MG63 (cell line): ENCODE measurements around the gene LRMDA. TPM values are rescaled to one million over a fixed set of nuclear protein-coding genes. Genes with fewer than 3 reads are reported as not detected.

Experiments
- DNase-seq: peaks from one replicate; pipeline ENCODE4 v3.0.0-alpha.2; 2020
- H3K27me3 ChIP-seq: fragments of 250-450 bp; sonication (Bioruptor Pico); 2 replicates; pipeline ENCODE4 v1.5.1; 2020; ENCODE audit warnings: mild to moderate bottlenecking, moderate library complexity
- H3K36me3 ChIP-seq: fragments of 250-450 bp; sonication (Bioruptor Pico); 2 replicates; pipeline ENCODE4 v1.5.1; 2020; ENCODE audit warnings: mild to moderate bottlenecking, moderate library complexity
- H3K4me3 ChIP-seq: fragments of 250-450 bp; sonication (Bioruptor Pico); 2 replicates; pipeline ENCODE4 v1.5.1; 2020; ENCODE audit warnings: mild to moderate bottlenecking, moderate library complexity
- H3K9me3 ChIP-seq: fragments of 250-450 bp; sonication (Bioruptor Pico); 2 replicates; pipeline ENCODE4 v1.5.1; 2020; ENCODE audit warnings: mild to moderate bottlenecking, moderate library complexity
- total RNA-seq: library from RNA; depleted of rRNA; stranded (reverse); fragments of >200 nt; shearing (Covaris generic); gene quantifications from 2 replicates; pipeline ENCODE4 v1.2.3, GENCODE V29; 2014; ENCODE audit warnings: low replicate concordance

LRMDA gene
- total RNA-seq, 1 experiment from 2014 or later: 1.3 TPM

DNA sequence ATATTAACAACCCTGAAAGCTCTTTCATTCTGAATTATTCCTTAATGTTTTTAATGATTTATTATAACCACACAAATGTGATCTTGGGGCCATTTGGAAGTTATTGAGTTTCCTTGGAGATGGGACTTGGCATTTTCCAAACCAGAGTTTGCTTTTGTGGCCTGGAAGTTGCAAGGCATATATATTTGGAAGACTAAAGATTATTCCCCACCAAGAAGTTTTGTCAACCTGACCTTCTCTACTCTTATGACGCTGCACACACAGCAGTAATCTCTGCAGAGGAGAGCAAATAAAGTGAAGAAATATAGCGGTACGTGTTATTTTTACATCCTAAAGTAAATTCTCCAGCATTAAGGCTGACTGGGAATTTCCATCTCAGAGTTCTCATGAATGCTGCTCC is 397.0 kb downstream of the LRMDA start:
- Histone ChIP-seq H3K9me3 (no peaks in the 10 kb centered on the region), H3K36me3 (no peaks in the 10 kb centered on the region), H3K27me3 (no peaks in the 10 kb centered on the region; the same call in 1 of the 2 replicates), H3K4me3 (no peak overlapping the region)
- DNase-seq: no peak

DNA sequence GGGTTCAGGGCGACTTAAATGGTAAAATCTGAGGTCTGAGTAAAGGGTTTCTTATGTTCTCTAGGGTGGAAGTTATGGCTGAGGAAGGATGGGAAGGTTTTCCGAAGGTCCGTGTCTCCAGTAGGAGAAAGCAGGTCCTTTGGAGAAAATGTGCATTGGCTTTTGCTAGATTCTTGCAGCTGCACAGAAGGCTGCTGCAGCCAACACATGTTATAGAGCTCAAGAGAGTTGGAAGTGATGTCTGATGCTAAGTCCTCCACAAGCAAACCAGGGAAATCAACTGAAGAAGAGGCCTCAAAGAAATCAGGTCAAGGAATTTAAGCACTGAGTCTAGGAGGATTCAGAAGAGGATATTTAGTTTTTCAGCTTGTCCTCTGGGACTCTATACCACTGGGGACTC is 404.6 kb downstream of the LRMDA start:
- no peaks in the 10 kb centered on the region for H3K36me3 ChIP-seq
- H3K4me3 ChIP-seq: no peak overlapping the region
- no peak for DNase-seq
- no peaks in the 10 kb centered on the region for H3K9me3 ChIP-seq
- H3K27me3 ChIP-seq: no peaks in the 10 kb centered on the region

DNA sequence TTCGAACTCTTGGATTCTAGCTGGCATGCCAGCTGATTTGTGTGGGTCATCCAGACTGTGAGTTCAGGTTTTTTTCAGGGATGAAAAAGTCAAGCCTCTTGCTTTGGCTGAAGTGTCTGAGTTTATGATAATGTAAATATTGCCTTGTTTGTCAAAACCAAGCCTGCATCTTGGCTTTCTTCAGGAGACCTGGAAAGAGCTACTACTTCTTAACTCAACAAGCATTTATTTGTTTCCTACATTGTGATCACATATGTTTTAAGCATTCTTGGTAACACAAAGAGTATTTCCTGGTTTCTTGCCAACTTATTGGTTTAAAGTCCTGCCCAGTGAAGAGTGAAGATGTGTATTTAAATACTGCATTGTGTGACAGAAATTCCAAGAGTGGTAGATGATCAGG is 407.1 kb downstream of the LRMDA start:
- Histone ChIP-seq H3K4me3 (no peak overlapping the region), H3K27me3 (no peaks in the 10 kb centered on the region)
- DNase-seq: no peak

DNA sequence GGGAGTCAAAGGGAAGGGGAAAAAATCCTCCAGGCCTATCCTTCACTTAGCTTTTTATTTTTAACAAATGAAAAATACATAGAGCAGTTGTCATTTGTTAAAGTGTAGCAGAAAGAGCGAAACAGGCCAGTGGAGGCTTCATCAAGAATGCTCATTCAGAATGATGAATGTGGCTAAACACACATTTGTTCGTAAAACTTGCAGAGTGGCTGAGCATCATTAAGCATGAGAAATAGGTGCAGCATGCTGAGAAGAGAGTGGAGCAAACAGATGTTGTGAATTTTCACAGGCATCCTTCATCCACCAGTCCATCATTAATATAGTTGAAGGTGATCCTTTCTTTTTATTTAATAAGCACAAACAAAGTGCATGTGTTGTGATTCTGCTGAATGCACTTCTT is 407.6 kb downstream of the LRMDA start:
- Histone ChIP-seq H3K27me3 (no peaks in the 10 kb centered on the region), H3K9me3 (no peaks in the 10 kb centered on the region), H3K4me3 (no peak overlapping the region), H3K36me3 (no peaks in the 10 kb centered on the region)
- no peak for DNase-seq

More for the DNA sequence above, 407.1 kb downstream of the LRMDA start:
- Histone ChIP-seq H3K9me3 (no peaks in the 10 kb centered on the region), H3K36me3 (no peaks in the 10 kb centered on the region)

DNA sequence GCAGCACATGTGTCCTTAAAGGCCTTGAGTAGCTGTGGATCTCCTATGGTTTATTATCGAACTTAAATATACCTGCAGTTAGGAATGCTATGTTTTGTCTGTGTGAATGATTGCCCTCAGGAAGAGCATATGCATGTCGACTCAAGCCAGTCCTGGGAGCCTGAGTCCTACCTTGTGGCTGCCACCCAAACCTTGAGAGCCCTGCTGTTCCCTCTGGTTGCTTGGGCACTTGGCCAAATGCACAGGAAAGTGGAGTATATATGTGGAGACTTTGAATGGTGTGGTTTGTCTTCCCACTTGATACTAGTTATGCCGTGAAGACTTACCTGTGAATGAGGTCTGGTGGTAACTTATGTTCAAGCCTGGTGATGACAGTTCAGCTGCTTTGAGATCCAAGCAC is 409.8 kb downstream of the LRMDA start:
- no peak overlapping the region for H3K4me3 ChIP-seq
- DNase-seq: no peak
- no peaks in the 10 kb centered on the region for H3K27me3 ChIP-seq
- H3K36me3 ChIP-seq: no peaks in the 10 kb centered on the region
- H3K9me3 ChIP-seq: no peaks in the 10 kb centered on the region

DNA sequence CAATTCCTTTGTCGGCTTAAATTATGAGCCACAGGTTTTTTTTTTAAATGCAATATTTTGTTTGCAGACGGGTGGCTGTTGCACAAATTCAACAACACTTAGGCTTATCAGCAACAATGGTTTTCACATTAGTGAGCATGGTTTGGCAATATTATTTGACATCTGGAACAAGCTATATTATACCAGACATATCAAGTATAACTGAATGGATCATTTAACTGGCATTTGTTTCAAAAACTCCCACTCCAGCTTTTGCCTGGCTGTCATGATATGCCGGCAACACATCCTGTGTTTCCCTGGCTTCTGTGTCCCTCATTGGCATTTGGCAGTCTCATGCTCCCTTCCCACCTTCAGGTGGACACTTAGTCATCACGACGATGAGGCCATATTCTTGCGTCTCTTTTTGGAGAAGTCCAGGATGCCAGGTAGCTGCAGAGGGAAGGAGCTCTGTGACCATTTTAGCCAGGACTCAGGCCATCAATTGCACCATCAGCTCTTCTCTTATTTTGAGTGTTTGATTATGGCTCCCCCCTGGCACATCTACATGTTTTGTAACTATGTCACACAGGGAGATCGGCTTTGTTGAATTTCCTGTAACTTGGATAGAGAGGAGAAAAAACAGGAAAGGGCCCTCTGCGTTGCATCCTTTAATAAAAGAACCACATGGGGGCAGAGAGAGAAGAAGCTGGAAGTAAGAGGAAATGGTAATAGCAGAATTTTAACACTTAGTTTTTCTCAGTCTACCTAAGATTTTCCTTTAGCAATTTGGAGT is 413.9 kb downstream of the LRMDA start:
- no peak for DNase-seq
- Histone ChIP-seq H3K36me3 (no peaks in the 10 kb centered on the region), H3K9me3 (no peaks in the 10 kb centered on the region), H3K4me3 (no peak overlapping the region), H3K27me3 (no peaks in the 10 kb centered on the region)

DNA sequence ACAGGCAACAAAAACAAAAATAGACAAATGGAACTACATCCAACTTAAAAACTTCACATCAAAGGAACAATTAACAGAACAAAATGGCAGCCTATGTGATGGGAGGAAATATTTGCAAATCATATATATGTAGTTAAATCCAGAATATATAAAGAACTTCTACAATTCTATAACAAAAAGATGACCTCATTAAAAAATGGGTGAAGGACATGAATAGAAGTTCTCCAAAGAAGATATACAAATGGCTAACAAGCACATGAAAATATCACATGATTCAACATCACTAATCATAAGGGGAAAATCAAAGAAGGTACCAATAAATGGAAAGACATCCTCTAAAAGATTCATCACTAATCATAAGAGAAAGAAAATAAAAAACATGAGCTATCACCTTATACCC is 416.1 kb downstream of the LRMDA start:
- no peak for DNase-seq
- H3K4me3 ChIP-seq: no peak overlapping the region
- no peaks in the 10 kb centered on the region for H3K9me3 ChIP-seq
- H3K27me3 ChIP-seq: no peaks in the 10 kb centered on the region
- no peaks in the 10 kb centered on the region for H3K36me3 ChIP-seq

DNA sequence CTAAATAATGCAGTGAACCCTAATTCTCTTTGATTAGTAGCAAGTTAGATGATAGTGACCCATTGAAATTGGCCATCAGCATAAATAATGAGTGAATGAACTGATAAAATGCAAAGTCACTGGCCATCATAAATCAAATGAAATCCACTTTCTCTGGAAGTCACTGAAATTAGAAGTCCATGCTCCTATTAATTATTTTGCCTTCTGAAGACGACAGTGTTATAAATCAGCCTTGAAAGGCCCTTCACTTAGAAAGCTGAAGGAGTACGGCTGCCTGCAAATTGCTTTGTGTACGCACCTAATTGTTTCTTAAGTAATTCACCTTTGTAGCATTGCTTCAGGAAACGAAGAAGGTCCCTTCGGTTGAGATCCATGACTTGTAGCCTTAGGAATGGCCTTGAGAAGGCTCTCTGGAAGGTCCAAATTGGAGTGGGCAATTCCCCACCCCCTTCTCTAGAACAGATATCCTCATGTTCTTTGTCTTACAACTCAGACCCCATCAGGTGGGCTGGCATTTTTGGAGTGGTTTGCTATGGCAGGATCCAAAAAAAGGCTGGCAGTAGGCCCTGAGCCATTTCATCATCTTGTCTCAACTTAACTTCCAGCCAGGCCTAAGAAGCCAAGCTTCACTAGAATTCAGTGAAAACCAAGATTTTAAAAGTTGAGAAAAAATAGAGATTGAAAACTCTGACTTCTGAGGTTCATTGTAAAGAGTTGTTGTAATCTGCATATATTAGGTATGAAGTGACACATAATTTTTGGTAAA is 420.3 kb downstream of the LRMDA start:
- Histone ChIP-seq H3K36me3 (no peaks in the 10 kb centered on the region), H3K4me3 (no peak overlapping the region), H3K9me3 (no peaks in the 10 kb centered on the region), H3K27me3 (no peaks in the 10 kb centered on the region)
- no peak for DNase-seq

DNA sequence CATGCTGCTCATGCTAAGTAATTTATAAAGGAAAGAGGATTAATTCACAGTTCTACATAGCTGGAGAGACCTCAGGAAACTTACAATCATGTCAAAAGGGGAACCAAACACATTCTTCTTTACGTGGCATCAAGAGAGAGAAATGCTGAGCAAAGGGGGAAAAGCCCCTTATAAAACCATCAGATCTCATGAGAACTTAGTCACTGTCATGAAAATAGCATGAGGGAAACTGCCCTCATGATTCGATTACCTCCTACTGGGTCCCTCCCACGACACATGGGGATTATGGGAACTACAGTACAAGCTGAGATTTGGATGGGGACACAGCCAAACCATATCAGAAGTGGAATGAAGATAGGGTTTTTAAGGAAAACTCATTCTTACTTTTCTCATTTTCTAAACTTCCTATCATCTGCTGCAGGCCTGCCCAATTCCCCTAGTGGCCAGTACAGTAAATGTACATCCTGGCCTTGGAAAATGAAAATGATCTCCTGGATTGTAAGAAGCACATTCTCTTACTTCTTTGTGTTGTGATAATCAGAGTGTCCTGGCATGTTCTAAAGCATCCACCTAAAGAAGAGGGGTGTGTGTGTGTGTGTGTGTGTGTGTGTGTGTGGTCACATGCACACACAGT is 421.5 kb downstream of the LRMDA start:
- H3K4me3 ChIP-seq: no peak overlapping the region
- no peaks in the 10 kb centered on the region for H3K36me3 ChIP-seq
- H3K27me3 ChIP-seq: no peaks in the 10 kb centered on the region
- DNase-seq: no peak
- H3K9me3 ChIP-seq: no peaks in the 10 kb centered on the region

DNA sequence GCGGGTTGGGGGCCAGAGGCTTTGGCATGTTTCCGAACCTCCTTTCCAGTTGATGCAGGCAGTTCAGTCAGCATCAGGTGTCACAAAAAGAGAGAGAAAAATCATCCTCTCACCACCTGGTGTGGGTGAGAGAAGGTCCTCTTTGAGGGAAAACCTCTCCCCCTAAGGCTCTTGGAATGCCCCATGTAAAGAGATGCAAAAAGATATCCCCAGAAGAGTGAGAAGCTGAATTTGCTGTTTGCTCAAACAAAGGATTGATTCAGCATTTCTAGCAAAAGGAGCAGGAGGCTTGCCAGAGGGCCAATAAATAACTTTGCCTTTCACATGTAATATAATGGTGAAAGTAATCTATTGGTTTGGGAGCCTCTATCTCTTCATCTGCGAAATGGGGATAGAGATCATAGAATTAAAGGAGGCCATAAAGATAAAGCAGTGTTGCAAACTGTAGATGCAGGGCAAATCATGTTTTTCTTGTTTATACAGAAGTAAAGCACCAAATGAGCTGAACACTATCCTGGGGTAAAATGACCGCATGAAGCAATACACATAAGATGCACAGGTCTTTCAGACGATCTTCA is 425.9 kb downstream of the LRMDA start:
- no peak for DNase-seq
- H3K4me3 ChIP-seq: no peak overlapping the region
- H3K36me3 ChIP-seq: no peaks in the 10 kb centered on the region
- no peaks in the 10 kb centered on the region for H3K27me3 ChIP-seq
- no peaks in the 10 kb centered on the region for H3K9me3 ChIP-seq

DNA sequence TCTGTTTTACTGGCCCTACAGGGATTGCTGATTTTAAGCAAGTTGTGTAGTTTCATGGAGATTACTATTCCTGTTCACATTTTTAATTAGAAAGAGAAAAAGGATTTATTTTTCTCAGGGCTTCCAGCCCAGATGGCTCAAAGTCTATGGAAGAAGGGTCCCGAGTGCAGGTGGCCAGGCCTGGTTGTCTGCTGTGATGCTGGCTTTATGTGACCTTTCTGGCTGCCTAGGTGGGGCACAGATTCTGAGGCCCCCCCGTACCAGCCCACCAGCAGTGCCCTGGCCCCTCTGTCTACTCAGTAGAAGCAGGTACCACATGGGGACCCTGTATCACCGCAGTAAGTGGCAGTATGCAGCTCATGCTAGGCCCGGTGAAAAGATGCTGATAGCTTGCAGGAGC is 426.5 kb downstream of the LRMDA start:
- no peak overlapping the region for H3K4me3 ChIP-seq
- H3K27me3 ChIP-seq: no peaks in the 10 kb centered on the region
- no peaks in the 10 kb centered on the region for H3K36me3 ChIP-seq
- no peak for DNase-seq
- no peaks in the 10 kb centered on the region for H3K9me3 ChIP-seq

DNA sequence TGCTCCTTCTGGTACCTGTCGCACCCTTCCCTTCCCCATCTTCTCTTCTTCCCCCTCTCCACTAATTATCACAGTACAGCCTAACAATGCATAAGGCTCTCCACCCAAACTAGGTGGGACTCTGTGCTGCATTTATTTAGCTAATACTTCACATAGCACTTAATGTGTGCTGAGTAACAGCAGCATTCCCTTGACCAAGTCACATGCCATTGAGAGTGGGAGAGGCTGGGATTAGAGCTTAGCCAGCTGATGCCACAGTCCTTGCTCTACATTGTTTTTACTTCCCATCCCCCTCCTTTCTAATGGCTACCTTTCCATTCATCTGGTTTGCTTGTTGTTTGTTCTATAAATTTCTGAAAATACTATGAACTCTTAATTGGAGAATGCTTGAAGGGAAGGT is 426.9 kb downstream of the LRMDA start:
- Histone ChIP-seq H3K36me3 (no peaks in the 10 kb centered on the region), H3K4me3 (no peak overlapping the region), H3K9me3 (no peaks in the 10 kb centered on the region), H3K27me3 (no peaks in the 10 kb centered on the region)
- no peak for DNase-seq

DNA sequence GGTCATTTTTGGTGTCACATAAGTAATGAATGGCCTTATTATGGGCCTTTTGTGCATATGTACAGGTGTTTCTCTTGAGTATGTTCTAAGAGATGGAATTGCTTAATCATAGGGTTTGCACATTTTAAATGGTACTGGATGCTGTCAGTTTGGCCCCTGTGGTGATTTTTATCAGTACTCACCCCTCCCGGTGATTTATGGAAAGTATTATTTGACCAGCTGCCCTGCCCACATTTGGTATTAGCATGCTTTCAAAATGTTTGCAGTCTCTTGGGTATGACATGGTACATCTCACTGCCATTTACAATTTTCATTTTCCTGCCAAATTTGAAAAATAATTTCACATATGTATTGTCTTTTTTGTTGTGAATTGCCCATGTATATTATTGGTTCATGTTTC is 427.7 kb downstream of the LRMDA start:
- no peaks in the 10 kb centered on the region for H3K9me3 ChIP-seq
- H3K36me3 ChIP-seq: no peaks in the 10 kb centered on the region
- H3K27me3 ChIP-seq: no peaks in the 10 kb centered on the region
- DNase-seq: no peak
- H3K4me3 ChIP-seq: no peak overlapping the region

DNA sequence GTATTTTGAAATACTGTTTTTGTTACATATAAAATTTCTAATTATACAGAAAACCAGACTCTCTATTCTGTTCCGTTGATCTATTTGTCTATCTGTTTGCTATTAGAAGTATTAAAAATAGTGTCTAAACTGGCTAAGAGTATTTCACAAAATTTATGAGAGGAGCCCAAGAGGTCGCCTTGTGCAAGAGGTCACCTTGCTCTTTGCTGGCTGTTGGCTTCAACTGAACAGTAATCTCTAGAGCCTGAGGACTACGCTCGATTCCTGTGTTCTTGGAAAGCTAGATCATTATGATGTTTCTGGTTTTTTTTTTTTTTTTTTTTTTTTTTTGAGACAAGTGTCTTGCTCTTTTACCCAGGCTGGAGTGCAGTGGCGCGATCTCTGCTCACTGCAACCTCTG is 428.6 kb downstream of the LRMDA start:
- H3K4me3 ChIP-seq: no peak overlapping the region
- no peaks in the 10 kb centered on the region for H3K36me3 ChIP-seq
- H3K9me3 ChIP-seq: no peaks in the 10 kb centered on the region
- H3K27me3 ChIP-seq: no peaks in the 10 kb centered on the region
- no peak for DNase-seq

DNA sequence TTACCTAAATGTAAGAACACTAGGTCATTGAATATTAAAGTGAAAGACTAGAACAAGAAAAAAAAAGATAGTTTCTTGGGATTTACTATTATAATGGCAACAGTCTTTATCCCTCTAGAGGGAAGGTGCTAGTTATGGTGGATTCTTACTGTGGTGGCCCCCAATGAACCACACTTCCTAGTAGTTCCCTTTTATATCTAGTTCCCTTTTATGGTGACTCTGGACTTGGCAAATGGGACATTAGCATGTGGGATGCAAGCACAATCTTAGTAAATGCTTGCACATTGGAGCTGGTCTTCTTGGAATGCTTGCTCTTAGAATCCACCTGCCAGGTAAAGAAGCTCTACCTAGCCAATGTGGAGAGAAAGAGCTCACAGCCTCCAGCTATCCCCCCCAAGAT is 430.2 kb downstream of the LRMDA start:
- Histone ChIP-seq H3K4me3 (no peak overlapping the region), H3K36me3 (no peaks in the 10 kb centered on the region)
- DNase-seq: no peak

DNA sequence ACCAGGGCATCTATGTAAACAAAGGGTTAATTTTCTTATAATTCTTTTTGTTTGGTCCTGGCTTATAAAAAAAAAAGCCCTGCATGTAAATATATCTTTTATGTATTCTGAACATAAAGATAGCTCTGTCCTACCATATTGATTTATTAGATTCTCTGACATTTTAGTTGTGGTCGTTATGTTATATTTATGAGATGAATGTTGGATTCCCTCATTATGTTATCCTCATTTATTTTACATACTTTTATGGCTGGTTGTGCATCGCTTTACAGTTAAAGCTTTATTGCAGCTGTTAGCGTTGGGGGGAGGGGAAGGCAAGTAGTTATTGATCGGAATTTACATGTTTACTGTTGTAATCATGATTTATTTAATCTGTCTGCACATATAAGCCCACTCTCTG is 431.5 kb downstream of the LRMDA start:
- no peak overlapping the region for H3K4me3 ChIP-seq
- no peak for DNase-seq
- H3K27me3 ChIP-seq: no peaks in the 10 kb centered on the region
- no peaks in the 10 kb centered on the region for H3K9me3 ChIP-seq
- no peaks in the 10 kb centered on the region for H3K36me3 ChIP-seq

More for the DNA sequence above, 430.2 kb downstream of the LRMDA start:
- Histone ChIP-seq H3K27me3 (no peaks in the 10 kb centered on the region), H3K9me3 (no peaks in the 10 kb centered on the region)

DNA sequence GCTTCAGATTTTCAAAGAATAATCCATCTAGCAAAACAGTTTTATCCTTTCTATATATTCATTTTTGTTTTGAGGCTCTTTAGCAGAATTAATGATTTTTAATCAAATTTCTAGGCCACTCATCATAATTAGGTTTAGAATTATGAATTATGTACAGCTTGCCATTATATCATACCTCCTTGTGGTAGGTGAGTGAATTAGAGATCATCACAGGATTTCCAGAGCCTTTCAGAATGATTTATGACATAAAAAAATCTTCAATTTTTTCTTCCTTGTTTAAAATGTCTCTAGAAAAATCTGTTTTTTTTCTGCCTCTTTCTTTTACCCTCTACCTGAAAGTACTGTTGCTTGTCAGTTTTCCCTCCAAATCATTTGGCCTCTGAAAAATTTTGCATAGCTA is 433.3 kb downstream of the LRMDA start:
- H3K9me3 ChIP-seq: no peaks in the 10 kb centered on the region

More for the DNA sequence above, 433.3 kb downstream of the LRMDA start:
- Histone ChIP-seq H3K36me3 (no peaks in the 10 kb centered on the region), H3K27me3 (no peaks in the 10 kb centered on the region), H3K4me3 (no peak overlapping the region)
- no peak for DNase-seq
